Esophagus squamous epithelium (tissue), 5 donors: Measurements from ENCODE around the gene FOXRED2. TPM values are rescaled to one million over a fixed set of nuclear protein-coding genes. Genes with fewer than 3 reads are reported as not detected.

Experiments used
- DNase-seq: peaks from one replicate; lab custom pipeline; 2025; lab: John Stamatoyannopoulos, UW
- H3K27ac ChIP-seq, 4 donors: fragments of 200-600 bp; sonication (generic); one replicate each; pipeline ENCODE4 v1.5.1; 2016 to 2019; ENCODE audit warnings: mild to moderate bottlenecking in 1 of 4
- H3K27me3 ChIP-seq, 4 donors: fragments of 200-600 bp; sonication (generic); 1 replicate in 3 of 4; 2 replicates in 1 of 4; pipeline versions ENCODE4 v1.5.1 to v1.6.0; 2017 to 2021; ENCODE audit warnings: antibody characterized with exemption in 1 of 4
- H3K36me3 ChIP-seq, 3 donors: fragments of 200-600 bp; sonication (generic); one replicate each; pipeline ENCODE4 v1.5.1; 2016 to 2019
- H3K4me1 ChIP-seq, 3 donors: fragments of 200-600 bp; sonication (generic); one replicate each; pipeline ENCODE4 v1.5.1; 2017 to 2019
- H3K4me3 ChIP-seq, 4 donors: fragments of 200-600 bp; sonication (generic); 1 replicate in 3 of 4; 2 replicates in 1 of 4; pipeline ENCODE4 v1.5.1; 2016 to 2019; ENCODE audit warnings: mild to moderate bottlenecking in 2 of 4, moderate library complexity in 1 of 4
- H3K9me3 ChIP-seq, 3 donors: fragments of 200-600 bp; sonication (generic); one replicate each; pipeline ENCODE4 v1.5.1; 2016 to 2019
- POLR2A ChIP-seq, 4 donors: fragments of 450-650 bp; IDR thresholded peaks; one replicate each; pipeline ENCODE4 v1.6.1; 2017; ENCODE audit warnings: antibody characterized with exemption in 4 of 4, mild to moderate bottlenecking in 4 of 4, moderate library complexity in 3 of 4
- WGBS, 2 donors: methylation state at CpG; one replicate each; pipeline ENCODE4 v1.1.5; 2018; 5-methylcytosine and 5-hydroxymethylcytosine counted together
- intact Hi-C: fragments of 100-400 bp; cut with DNase I; formaldehyde crosslinking; loops from one replicate; pipeline ENCODE4 v1.15.0; 2022
- total RNA-seq, 4 donors: library from RNA; depleted of rRNA; stranded (reverse); fragments of >200 nt; gene quantifications; one replicate each; pipeline ENCODE4 v1.1.0, GENCODE V29; 2016
- TF ChIP-seq, protein P1 (sequence below), 6 experiments: fragments of 450-650 bp in 4 of 6; fragments of 200-600 bp in 2 of 6; sonication (generic) in 2 of 6; IDR thresholded peaks; one replicate each; pipeline ENCODE4 v1.5.1; 2016 to 2019; ENCODE audit warnings: antibody characterized with exemption in 6 of 6, mild to moderate bottlenecking in 4 of 6, moderate library complexity in 4 of 6
- donor health status: DM: yes; HTN: yes; CAD: no.

FOXRED2 gene
- total RNA-seq, 4 donors from 2014 or later: 3.8 to 21.0 (median 7.6) TPM

DNA sequence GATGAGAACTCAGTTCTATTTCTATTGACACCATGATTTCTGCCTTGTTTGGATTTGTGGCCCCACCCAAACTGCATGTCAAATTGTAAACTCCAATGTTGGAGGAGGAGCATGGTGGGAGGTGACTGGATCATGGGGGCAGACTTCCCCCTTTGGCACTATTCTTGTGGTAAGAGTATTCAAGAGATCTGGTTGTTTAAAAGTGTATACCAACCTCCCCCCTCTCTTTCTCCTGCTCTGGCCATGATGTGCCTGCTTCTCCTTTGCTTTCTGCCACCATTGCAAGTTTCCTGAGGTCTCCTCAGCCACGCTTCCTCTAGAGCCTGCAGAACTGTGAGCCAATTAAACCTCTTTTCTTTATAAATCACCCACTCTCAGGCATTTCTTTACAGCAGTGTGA is 7.9 kb upstream of the FOXRED2 start:
- peaks cover 9 to 26% (median 21%) of the 10 kb centered on the region in 3 donors for H3K4me1 ChIP-seq
- H3K9me3 ChIP-seq: no peaks in the 10 kb centered on the region
- TF ChIP-seq, protein P1, sequence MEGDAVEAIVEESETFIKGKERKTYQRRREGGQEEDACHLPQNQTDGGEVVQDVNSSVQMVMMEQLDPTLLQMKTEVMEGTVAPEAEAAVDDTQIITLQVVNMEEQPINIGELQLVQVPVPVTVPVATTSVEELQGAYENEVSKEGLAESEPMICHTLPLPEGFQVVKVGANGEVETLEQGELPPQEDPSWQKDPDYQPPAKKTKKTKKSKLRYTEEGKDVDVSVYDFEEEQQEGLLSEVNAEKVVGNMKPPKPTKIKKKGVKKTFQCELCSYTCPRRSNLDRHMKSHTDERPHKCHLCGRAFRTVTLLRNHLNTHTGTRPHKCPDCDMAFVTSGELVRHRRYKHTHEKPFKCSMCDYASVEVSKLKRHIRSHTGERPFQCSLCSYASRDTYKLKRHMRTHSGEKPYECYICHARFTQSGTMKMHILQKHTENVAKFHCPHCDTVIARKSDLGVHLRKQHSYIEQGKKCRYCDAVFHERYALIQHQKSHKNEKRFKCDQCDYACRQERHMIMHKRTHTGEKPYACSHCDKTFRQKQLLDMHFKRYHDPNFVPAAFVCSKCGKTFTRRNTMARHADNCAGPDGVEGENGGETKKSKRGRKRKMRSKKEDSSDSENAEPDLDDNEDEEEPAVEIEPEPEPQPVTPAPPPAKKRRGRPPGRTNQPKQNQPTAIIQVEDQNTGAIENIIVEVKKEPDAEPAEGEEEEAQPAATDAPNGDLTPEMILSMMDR (IDR thresholded peaks at IDR 0.05): no peak
- no peak for TF ChIP-seq POLR2A (IDR thresholded peaks at IDR 0.05)
- DNase-seq: no peak
- peaks cover 66 to 94% (median 81%) of the 10 kb centered on the region in 3 donors for H3K36me3 ChIP-seq
- WGBS, 2 donors: 93 to 100% methylated on average over 1 of the region's 1 CpG
- no peak overlapping the region for H3K27ac ChIP-seq
- intact Hi-C loops: no loop called here
- no peaks in the 10 kb centered on the region for H3K27me3 ChIP-seq
- H3K4me3 ChIP-seq: no peak overlapping the region

DNA sequence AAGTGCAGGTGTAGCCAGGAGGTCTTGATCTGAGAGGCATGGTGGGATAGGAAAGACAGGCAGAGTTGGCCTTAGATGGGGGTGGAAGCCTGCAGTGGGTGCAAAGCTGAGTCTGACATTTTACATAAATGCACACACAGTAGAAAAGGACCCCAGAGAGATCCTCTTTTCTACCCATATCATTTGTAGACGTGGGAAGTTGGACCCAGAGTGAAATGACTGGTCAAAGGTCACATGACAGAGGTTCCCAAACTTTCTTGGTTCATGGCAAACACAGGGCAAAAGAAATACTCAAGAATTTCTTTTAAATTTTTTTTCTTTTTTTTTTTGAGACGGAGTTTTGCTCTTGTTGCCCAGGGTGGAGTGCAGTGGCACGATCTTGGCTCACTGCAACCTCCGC is 6.2 kb upstream of the FOXRED2 start:
- H3K9me3 ChIP-seq: no peaks in the 10 kb centered on the region
- no peak overlapping the region for H3K4me3 ChIP-seq
- DNase-seq: no peak
- peaks cover 51 to 76% (median 66%) of the 10 kb centered on the region in 3 donors for H3K36me3 ChIP-seq
- WGBS, 2 donors: 79 to 86% methylated on average over 4 of the region's 4 CpGs
- H3K27me3 ChIP-seq: no peaks in the 10 kb centered on the region
- intact Hi-C loops: no loop called here
- peaks cover 15 to 44% (median 32%) of the 10 kb centered on the region in 3 donors for H3K4me1 ChIP-seq
- no peak overlapping the region for H3K27ac ChIP-seq
- TF ChIP-seq, protein P1 (IDR thresholded peaks at IDR 0.05): no peak
- TF ChIP-seq POLR2A (IDR thresholded peaks at IDR 0.05): no peak

DNA sequence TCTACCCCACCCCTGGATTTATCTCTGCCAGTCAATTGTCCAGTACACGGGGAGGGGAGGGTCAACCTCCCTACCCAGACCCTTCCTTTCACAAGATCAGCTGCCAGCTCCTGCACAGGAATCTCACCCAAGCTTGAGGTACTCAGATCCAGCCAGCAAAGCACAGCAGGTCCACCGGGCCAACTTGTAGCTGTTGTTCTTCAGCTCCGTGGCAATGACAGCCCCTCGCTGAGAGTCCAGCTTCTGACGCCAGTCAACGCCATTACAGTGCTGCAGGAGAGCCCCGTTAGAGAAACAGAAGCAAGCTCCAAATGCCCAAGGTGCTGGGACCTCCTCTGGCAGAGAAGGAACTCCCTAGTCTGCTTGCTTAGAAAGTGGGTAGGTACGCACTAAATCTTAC is 5.5 kb upstream of the FOXRED2 start:
- H3K4me3 ChIP-seq: no peak overlapping the region
- intact Hi-C loops: no loop called here
- H3K9me3 ChIP-seq: no peaks in the 10 kb centered on the region
- TF ChIP-seq, protein P1 (IDR thresholded peaks at IDR 0.05): no peak
- TF ChIP-seq POLR2A (IDR thresholded peaks at IDR 0.05): no peak
- H3K27ac ChIP-seq: peak overlapping the region in 3 of 4 donors; percentile 9 to 89 (median 83)
- peaks cover 44 to 70% (median 59%) of the 10 kb centered on the region in 3 donors for H3K36me3 ChIP-seq
- no peak for DNase-seq
- no peaks in the 10 kb centered on the region for H3K27me3 ChIP-seq
- WGBS, 2 donors: 80 to 91% methylated on average over 1 to 8 of the region's 8 CpGs
- peaks cover 18 to 49% (median 36%) of the 10 kb centered on the region in 3 donors for H3K4me1 ChIP-seq

DNA sequence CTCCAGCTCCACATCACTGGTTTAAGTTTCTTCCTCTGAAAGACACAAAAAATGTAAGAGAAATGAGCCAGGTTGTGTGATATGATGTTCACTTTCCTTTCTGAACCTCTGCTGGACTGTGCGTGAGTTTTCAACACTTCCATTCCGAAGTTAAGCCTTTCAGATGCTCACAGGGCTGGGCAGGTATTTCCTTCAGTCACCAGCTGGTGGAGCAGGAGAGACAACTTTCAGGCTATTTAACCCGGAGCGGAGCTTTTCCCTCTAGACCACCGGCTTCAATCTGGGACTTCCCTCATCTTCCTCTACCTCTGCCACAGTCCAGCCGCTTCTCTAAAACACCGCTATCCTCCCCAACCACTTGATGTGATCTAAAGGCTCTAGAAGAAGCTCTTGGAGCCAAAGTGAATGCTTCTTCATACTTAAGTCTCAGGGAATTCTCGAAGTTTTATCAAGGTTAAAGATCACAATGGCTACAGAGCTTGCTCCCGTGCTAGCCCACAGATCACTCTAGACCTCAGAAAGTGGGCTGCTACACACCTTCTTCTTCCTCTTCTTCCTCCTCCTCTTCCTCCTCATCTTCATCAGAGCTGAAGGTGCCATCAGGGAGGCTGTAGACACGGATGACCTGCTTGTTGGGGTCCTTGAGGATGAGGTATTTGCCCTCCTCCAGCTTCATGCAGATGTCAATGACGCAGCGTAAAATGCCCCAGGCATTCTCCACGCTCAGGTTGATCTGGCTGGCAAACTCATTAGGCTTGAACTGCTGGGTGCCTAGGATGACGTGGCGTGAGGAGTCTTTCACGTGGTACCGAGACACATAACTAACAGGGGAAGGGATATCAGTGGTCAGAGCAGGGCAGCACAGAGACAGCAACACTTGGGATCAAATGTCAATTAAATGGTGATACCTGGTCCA is 4.4 kb upstream of the FOXRED2 start:
- H3K4me1 ChIP-seq: peaks cover 28 to 60% (median 42%) of the 10 kb centered on the region in 3 donors
- H3K27me3 ChIP-seq: no peaks in the 10 kb centered on the region
- TF ChIP-seq, protein P1 (IDR thresholded peaks at IDR 0.05): peak; percentile 22 to 73 (median 54)
- no peak for TF ChIP-seq POLR2A (IDR thresholded peaks at IDR 0.05)
- WGBS, 2 donors: 50 to 52% methylated on average over 17 of the region's 17 CpGs
- no peaks in the 10 kb centered on the region for H3K9me3 ChIP-seq
- no peak overlapping the region for H3K4me3 ChIP-seq
- H3K36me3 ChIP-seq: peaks cover 33 to 58% (median 50%) of the 10 kb centered on the region in 3 donors
- intact Hi-C loops: no loop called here
- no peak for DNase-seq
- peak overlapping the region; percentile 77 to 89 (median 86) for H3K27ac ChIP-seq

DNA sequence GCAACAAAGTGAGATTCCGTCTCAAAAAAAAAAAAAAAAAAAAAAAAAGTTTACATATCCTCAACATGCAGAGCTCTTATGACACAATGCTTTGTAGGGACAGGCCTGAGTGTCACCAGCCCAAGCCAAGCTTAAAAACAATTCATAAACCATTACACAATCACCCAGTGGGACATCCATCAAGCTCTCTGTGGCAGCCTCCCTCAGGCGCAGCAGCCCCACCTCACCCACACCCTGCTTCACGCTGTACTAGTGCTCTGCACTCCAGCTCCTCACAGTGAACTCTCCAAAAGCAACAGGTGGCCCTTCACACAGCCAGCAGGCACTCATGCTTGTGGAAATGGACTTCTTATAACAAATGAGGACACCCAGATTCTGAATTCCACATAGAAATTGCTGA is 3.5 kb upstream of the FOXRED2 start:
- no peaks in the 10 kb centered on the region for H3K9me3 ChIP-seq
- DNase-seq: no peak
- H3K4me3 ChIP-seq: no peak overlapping the region
- TF ChIP-seq, protein P1 (IDR thresholded peaks at IDR 0.05): no peak
- peak in 1 of 4 donors; percentile 17 for TF ChIP-seq POLR2A (IDR thresholded peaks at IDR 0.05)
- WGBS, 2 donors: 55 to 61% methylated on average over 2 to 3 of the region's 3 CpGs
- intact Hi-C loops: no loop called here
- peak overlapping the region; percentile 77 to 89 (median 86) for H3K27ac ChIP-seq
- H3K4me1 ChIP-seq: peaks cover 30 to 69% (median 42%) of the 10 kb centered on the region in 3 donors
- H3K36me3 ChIP-seq: peaks cover 25 to 50% (median 43%) of the 10 kb centered on the region in 3 donors
- no peaks in the 10 kb centered on the region for H3K27me3 ChIP-seq
